ENCODE results near the gene SYNPR. TPM values are rescaled to one million over a fixed set of nuclear protein-coding genes. Genes with fewer than 3 reads are reported as not detected.

SYNPR gene
- total RNA-seq, 4 donors from 2014 or later: not detected

DNA sequence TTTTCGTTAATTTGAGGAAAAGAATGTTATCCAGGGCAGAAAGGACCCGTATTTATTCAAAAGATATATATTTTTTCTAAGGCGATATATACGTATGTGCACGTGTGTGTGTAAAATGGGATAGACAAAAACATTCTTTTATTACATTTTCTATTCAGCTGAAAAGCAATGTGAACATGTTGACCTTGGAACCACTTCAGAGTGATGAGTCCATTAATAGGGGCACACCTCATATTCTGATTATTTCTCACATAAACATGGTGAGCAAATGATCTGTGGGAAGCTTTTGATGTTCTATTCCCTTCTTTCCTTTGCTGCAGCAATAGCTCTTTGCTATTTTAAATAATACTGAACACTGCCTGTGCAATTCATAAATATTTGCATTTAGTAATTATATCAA is 87.6 kb downstream of the SYNPR start:
- no peak for DNase-seq (ENCODE audit: low spot score in 2 of 2)
- no peak overlapping the region for H3K4me3 ChIP-seq
- no peaks in the 10 kb centered on the region for H3K4me1 ChIP-seq
- H3K9me3 ChIP-seq: no peaks in the 10 kb centered on the region
- no peaks in the 10 kb centered on the region for H3K36me3 ChIP-seq
- no peak overlapping the region for H3K27ac ChIP-seq
- WGBS: 91% methylated on average over 5 of the region's 5 CpGs
- no peak for TF ChIP-seq POLR2A (IDR thresholded peaks at IDR 0.05)
- no peak for TF ChIP-seq POLR2AphosphoS5 (IDR thresholded peaks at IDR 0.05)
- TF ChIP-seq, protein P1, sequence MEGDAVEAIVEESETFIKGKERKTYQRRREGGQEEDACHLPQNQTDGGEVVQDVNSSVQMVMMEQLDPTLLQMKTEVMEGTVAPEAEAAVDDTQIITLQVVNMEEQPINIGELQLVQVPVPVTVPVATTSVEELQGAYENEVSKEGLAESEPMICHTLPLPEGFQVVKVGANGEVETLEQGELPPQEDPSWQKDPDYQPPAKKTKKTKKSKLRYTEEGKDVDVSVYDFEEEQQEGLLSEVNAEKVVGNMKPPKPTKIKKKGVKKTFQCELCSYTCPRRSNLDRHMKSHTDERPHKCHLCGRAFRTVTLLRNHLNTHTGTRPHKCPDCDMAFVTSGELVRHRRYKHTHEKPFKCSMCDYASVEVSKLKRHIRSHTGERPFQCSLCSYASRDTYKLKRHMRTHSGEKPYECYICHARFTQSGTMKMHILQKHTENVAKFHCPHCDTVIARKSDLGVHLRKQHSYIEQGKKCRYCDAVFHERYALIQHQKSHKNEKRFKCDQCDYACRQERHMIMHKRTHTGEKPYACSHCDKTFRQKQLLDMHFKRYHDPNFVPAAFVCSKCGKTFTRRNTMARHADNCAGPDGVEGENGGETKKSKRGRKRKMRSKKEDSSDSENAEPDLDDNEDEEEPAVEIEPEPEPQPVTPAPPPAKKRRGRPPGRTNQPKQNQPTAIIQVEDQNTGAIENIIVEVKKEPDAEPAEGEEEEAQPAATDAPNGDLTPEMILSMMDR (IDR thresholded peaks at IDR 0.05): no peak
- TF ChIP-seq EP300 (IDR thresholded peaks at IDR 0.05): no peak
- H3K27me3 ChIP-seq: peaks cover under 1% of the 10 kb centered on the region

DNA sequence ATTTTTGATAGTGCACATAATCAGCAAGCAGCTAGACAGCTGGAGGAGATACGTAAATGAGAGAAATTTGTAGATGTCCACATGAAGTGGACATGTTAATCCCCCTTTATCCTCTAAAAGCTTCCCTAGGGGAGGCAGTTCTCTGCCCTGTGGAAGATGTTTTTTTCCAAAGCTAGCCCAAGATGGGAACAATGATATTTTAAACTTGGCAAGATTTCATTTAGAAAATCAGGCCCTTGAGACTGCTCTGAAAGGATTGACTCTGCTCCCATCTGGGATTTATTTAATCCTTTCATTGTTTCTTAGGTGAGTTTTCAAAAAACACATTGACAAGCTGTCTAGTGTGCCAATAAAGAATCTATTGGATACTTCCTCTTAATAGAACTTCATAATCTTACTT is 92.0 kb downstream of the SYNPR start:
- Histone ChIP-seq H3K27me3 (peaks cover 7% of the 10 kb centered on the region), H3K4me3 (no peak overlapping the region), H3K27ac (no peak overlapping the region), H3K4me1 (no peaks in the 10 kb centered on the region), H3K36me3 (no peaks in the 10 kb centered on the region), H3K9me3 (no peaks in the 10 kb centered on the region)
- TF ChIP-seq POLR2A (IDR thresholded peaks at IDR 0.05): no peak
- no peak for TF ChIP-seq EP300 (IDR thresholded peaks at IDR 0.05)
- DNase-seq (ENCODE audit: low spot score in 2 of 2): no peak
- 61% methylated on average over 1 of the region's 1 CpG for WGBS

DNA sequence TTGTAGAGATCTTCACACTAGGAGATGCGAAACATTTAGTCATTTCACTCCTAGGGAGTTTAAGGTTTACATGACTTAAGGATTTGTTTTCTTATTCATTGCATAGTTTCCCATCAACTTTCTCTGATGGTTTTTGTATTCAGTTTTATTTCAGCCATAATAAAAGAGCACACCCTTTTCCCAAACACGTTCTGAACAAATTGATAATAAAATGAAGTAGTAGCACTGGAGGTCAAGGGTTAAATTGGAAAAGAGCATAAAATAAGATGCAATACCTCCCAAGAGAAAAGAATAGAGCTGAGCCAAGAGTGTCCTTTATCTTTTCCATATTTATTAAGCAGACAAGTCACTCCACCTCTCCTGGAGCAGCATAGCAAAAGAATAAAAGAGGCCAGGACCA is 104.9 kb downstream of the SYNPR start:
- Histone ChIP-seq H3K27me3 (no peaks in the 10 kb centered on the region), H3K4me1 (no peaks in the 10 kb centered on the region), H3K9me3 (no peaks in the 10 kb centered on the region), H3K4me3 (no peak overlapping the region), H3K27ac (no peak overlapping the region), H3K36me3 (no peaks in the 10 kb centered on the region)
- DNase-seq (ENCODE audit: low spot score in 2 of 2): no peak
- TF ChIP-seq POLR2A (IDR thresholded peaks at IDR 0.05) (no peak), EP300 (IDR thresholded peaks at IDR 0.05) (no peak), POLR2AphosphoS5 (IDR thresholded peaks at IDR 0.05) (no peak)
- TF ChIP-seq, protein P1 (IDR thresholded peaks at IDR 0.05): no peak
- 75% methylated on average over 2 of the region's 2 CpGs for WGBS

DNA sequence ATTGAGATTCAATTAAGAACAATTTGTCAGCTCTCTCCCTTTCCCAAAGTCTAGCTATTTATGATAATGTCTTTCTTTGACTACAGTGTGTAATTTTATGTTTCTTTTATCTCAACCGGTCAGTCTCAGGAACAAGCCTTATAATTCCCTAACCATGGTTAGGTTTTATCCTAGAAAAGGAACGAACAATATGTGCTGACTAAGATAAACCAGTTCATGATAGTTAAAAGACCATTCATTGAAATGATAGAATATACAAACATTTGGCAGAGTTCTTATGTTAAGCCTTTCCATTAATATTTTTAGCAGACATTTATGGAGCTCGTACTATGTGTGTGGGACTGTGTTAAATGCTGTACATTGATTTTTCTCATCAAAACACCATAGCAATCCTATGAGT is 106.3 kb downstream of the SYNPR start:
- Histone ChIP-seq H3K27ac (no peak overlapping the region), H3K27me3 (no peaks in the 10 kb centered on the region), H3K36me3 (no peaks in the 10 kb centered on the region), H3K4me3 (no peak overlapping the region), H3K4me1 (no peaks in the 10 kb centered on the region), H3K9me3 (no peaks in the 10 kb centered on the region)
- WGBS: 89% methylated on average over 3 of the region's 3 CpGs
- TF ChIP-seq EP300 (IDR thresholded peaks at IDR 0.05) (no peak), POLR2AphosphoS5 (IDR thresholded peaks at IDR 0.05) (no peak), POLR2A (IDR thresholded peaks at IDR 0.05) (no peak)
- TF ChIP-seq, protein P1 (IDR thresholded peaks at IDR 0.05): no peak
- no peak for DNase-seq (ENCODE audit: low spot score in 2 of 2)

DNA sequence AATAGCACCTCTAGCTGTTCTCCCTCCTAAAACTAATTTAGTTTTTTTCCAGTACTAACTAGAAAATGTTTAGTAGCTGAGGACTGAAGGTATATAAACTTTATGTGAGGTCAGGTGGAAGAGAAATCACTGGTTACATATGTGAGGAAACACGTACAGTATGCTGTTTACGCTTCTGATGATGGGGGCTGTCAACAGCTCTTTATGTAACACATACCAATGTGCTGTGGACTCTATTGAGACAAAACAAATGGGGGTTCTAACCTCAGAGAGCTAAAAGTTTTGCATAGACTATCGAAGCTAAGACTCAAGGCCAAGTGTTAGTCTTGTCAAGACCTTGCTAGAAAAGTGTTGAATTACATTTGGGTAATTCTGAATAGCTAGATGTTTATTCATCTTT is 107.5 kb downstream of the SYNPR start:
- DNase-seq (ENCODE audit: low spot score in 2 of 2): no peak
- Histone ChIP-seq H3K27me3 (no peaks in the 10 kb centered on the region), H3K27ac (no peak overlapping the region), H3K36me3 (no peaks in the 10 kb centered on the region), H3K4me3 (no peak overlapping the region), H3K4me1 (no peaks in the 10 kb centered on the region), H3K9me3 (no peaks in the 10 kb centered on the region)
- 78% methylated on average over 3 of the region's 3 CpGs for WGBS
- TF ChIP-seq, protein P1 (IDR thresholded peaks at IDR 0.05): no peak
- TF ChIP-seq EP300 (IDR thresholded peaks at IDR 0.05): no peak
- no peak for TF ChIP-seq POLR2A (IDR thresholded peaks at IDR 0.05)
- TF ChIP-seq POLR2AphosphoS5 (IDR thresholded peaks at IDR 0.05): no peak

DNA sequence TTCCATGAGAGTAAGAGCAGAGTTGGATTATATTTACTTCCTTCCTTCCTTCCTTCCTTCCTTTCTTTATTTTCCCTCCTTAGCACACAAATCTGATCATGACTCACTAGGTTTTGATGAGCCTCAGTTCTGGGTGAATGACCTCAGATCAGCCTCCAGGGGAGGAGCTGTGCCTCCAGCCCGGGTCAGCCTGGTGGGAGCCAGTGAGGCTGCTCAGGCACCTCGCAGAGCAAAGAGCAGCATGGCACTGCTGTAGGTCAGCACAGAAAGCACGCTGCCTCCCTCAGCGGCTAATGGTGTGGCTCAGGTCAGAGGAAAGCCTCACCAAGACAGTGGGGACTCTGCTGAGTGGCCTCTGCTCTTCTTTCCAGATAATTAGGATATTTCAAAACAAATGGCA is 108.5 kb downstream of the SYNPR start:
- no peaks in the 10 kb centered on the region for H3K4me1 ChIP-seq
- no peaks in the 10 kb centered on the region for H3K27me3 ChIP-seq
- 50% methylated on average over 4 of the region's 4 CpGs for WGBS
- H3K9me3 ChIP-seq: no peaks in the 10 kb centered on the region
- TF ChIP-seq, protein P1 (IDR thresholded peaks at IDR 0.05): no peak
- TF ChIP-seq POLR2A (IDR thresholded peaks at IDR 0.05) (no peak), POLR2AphosphoS5 (IDR thresholded peaks at IDR 0.05) (no peak), EP300 (IDR thresholded peaks at IDR 0.05) (no peak)
- no peak overlapping the region for H3K27ac ChIP-seq
- H3K36me3 ChIP-seq: no peaks in the 10 kb centered on the region
- H3K4me3 ChIP-seq: no peak overlapping the region
- DNase-seq (ENCODE audit: low spot score in 2 of 2): no peak

Data from suprapubic skin (tissue), 4 donors.